Activated CD8-positive, alpha-beta memory T cell treated with anti-CD3 and anti-CD28 coated beads for 36 hours (primary cell): ENCODE results near the gene CD86. TPM values are rescaled to one million over a fixed set of nuclear protein-coding genes. Genes with fewer than 3 reads are reported as not detected.

Experiments used
- CTCF ChIA-PET: fragments of 350-600 bp; sonication (Branson Sonifier 250); formaldehyde crosslinking; loops from one replicate; lab custom pipeline; 2021; ENCODE audit warnings: antibody characterized with exemption; lab: Charles Lee
- POLR2A ChIA-PET: fragments of 350-600 bp; sonication (Branson Sonifier 250); formaldehyde crosslinking; loops from one replicate; lab custom pipeline; 2021; ENCODE audit warnings: antibody characterized with exemption; lab: Charles Lee
- total RNA-seq, 2 experiments: library from RNA; stranded (reverse); gene quantifications; one replicate each; pipeline ENCODE4 v1.2.3, GENCODE V29; 2021

Gene CD86
- total RNA-seq, 2 experiments from 2014 or later, result 0.19 to 0.40 TPM

- POLR2A ChIA-PET, result no interaction called here
- CTCF ChIA-PET, result no interaction called here
Measured at GRCh38 chr3:122052968-122053367, 2.2 kb upstream of the CD86 start.

DNA sequence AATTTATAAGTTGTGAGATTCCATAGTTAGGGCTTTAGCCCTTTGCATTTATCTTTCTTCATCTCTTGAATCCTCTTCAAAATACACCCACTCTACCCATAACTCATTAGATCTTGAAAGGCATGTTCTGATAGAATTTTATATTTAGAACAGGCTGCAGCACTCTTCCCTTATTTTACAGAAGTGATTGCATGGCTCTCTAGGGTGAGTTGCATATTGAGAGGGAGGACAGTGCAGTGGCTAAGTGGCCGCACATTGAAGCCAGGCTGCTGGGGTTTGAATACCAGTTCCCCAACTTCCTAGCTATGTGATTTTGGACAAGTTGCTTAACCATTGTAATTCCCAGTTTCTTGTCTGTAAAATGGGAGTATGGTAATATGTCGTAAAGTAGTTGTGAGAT is 2.5 kb downstream of the CD86 start:
- ChIA-PET POLR2A (no interaction called here), CTCF (no interaction called here)

GRCh38 chr3:122058294-122058693 is 3.1 kb downstream of the CD86 start:
- CTCF ChIA-PET, result interaction anchor here (0.8 kb wide), 1 partner anchor 11 kb away, joined by 3 read pairs; no protein-coding TSS in a partner anchor
- POLR2A ChIA-PET, result no interaction called here

DNA sequence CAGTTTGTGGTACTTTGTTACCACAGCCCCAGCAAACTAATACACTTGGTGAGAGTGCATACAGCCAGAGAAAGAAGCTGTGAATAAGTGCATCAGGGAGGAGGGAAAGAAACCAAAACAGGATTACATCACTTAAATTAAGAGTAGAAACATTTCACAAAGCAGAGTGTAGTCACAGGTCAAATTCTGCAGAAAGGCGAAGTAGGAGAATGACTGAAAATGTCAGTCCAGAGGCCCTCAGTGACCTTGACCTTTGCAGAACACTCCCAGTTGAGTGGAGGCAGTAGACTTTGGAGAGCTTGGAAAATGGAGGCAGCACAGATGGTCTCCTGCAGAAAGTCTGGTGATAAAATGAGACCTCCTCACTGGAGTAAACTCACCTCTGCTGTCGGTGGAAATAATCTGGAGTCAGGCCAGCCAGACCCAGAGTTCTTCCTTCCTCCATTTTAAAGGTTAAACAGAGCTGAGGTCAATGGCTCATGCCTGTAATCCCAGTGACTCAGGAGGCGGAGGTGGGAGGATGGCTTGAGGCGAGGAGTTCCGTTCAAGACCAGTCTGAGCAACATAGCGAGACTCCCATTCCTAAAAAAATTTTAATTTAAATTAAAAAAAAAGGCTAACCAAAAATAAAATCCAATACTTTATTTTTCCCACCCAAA is 5.0 kb downstream of the CD86 start:
- ChIA-PET POLR2A (no interaction called here), CTCF (no interaction called here)

DNA sequence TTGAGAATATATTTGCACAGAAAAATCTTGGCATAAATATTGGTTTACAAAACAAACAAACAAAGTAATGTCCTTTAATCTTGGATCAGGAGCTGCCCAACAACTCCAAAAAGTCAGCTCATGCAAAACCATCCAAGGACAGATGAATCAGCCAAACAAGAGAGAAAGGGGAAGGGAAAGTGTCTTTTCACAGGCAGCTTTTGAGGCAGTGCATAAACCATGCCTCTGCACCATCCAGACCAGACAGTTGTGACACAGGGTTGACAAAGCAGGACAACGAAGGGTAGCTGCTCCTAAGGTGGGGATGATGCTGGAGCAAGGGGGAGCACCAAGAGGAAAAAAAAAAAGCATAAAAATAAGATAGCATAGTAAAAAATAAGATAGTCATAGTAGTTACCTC is 8.7 kb downstream of the CD86 start:
- ChIA-PET POLR2A (no interaction called here), CTCF (no interaction called here)

DNA sequence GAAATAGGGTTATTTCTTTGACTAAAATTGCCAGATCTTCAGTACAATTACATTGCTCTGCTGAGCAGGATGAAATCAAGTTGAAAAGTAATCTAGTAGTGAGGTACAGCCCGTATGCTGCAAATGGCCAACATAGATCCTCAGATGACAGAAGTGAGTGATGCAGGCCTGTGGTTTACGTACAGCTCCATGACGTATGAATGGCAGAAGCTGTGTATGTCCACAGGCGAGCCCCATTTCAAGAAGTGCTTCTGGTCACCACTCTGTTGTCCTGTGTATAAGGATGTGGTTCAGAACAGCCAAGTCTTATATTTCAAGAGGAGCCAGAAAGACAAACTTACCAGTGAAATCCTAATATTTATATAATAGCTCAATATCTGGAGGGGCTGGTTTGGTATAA is 9.2 kb downstream of the CD86 start:
- ChIA-PET POLR2A (no interaction called here), CTCF (no interaction called here)

- POLR2A ChIA-PET, result no interaction called here
- CTCF ChIA-PET, result no interaction called here
Measured at GRCh38 chr3:122066331-122067213, 11.4 kb downstream of the CD86 start.

DNA sequence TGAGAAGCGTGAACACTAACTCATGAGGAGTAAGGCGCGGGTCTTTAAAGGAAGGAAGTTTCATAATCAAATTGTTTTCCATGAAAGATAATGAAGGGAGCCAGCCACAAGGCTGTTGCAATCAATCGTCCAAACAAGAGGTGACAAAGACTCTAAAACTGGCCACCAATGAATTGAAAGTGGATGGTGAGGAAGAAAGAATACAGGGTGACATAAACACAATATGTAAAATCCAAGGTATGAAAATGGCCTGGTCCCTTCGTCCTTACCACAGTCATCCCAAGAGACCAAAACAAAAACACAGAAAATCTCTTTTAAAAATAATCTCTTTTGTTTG is 12.0 kb downstream of the CD86 start:
- CTCF ChIA-PET, result no interaction called here

DNA sequence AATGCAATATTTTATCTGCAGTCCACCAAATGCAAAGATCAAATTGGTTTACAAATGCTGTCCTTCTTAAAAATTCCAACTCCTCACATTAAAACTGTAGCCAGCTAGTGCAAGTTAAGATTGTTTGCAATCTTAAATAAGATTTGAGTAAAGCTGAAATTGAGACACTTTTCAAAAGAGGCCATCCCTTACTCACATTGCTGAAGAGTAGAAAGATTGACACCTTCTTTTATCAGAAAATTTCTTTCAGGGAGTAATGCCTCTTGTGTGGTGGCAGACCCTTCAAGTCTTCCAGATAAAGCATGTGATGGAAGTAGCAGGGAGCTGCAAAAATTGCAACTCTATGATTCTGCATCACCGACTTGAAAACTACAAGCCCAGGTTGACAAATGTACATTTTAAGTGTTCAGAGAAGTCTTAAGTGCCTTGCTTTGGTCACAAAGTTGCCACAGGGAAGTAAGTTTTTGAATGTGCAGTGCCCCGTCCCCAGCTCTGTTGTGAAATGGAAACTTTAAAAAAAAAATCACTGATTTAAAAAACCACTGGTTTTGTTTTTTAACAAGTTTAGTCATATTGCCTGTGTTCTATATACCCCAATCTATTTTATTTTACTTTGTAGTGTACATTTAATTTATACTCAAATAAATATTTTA is 12.6 kb downstream of the CD86 start:
- POLR2A ChIA-PET, result no interaction called here
- CTCF ChIA-PET, result no interaction called here

More for the DNA sequence above, 12.0 kb downstream of the CD86 start:
- POLR2A ChIA-PET, result no interaction called here

DNA sequence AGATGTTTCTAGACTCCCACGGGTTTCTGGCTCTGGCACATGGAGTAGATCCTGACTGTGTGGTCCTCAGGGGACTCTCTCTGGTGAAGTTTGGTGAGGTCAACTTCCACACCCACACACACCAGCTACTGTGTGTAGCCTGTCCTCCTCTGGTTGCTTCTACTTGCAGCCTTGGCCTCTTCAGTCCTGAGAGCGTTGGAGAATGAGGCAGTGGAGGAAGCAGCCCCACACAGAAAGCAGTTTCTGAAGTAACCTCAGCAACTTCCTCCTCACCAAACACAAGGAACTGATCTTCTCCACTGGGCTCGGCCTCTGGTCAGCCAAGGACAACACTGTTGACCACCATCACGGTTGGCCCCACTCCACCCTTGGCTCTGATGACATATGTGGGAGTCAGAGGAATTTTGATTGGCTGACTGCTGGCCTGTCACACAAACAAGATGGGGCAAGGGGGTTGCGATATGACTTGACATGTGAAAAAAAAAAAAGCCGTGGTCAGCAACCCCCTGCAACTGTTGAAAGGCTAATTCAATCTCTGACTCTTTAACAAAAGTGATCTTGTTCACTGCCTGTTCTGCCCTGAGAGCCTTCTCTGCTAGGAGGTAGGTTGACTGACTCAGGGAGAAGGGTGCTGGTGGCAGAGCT is 19.6 kb downstream of the CD86 start:
- ChIA-PET POLR2A (no interaction called here), CTCF (interaction anchor here (0.9 kb wide), 1 partner anchor 28 kb away, joined by 3 read pairs; no protein-coding TSS in a partner anchor)

GRCh38 chr3:122076491-122077292 is 21.5 kb downstream of the CD86 start:
- POLR2A ChIA-PET, result no interaction called here
- CTCF ChIA-PET, result no interaction called here

GRCh38 chr3:122077293-122078234 is 22.4 kb downstream of the CD86 start:
- POLR2A ChIA-PET, result no interaction called here

GRCh38 chr3:122078235-122078935 is 23.2 kb downstream of the CD86 start:
- ChIA-PET POLR2A (no interaction called here), CTCF (interaction anchor here (1.2 kb wide), 1 partner anchor 23 kb away, joined by 3 read pairs; no protein-coding TSS in a partner anchor)

More at GRCh38 chr3:122077293-122078234, 22.4 kb downstream of the CD86 start:
- CTCF ChIA-PET, result interaction anchor here (1.2 kb wide), 1 partner anchor 24 kb away, joined by 3 read pairs; no protein-coding TSS in a partner anchor

DNA sequence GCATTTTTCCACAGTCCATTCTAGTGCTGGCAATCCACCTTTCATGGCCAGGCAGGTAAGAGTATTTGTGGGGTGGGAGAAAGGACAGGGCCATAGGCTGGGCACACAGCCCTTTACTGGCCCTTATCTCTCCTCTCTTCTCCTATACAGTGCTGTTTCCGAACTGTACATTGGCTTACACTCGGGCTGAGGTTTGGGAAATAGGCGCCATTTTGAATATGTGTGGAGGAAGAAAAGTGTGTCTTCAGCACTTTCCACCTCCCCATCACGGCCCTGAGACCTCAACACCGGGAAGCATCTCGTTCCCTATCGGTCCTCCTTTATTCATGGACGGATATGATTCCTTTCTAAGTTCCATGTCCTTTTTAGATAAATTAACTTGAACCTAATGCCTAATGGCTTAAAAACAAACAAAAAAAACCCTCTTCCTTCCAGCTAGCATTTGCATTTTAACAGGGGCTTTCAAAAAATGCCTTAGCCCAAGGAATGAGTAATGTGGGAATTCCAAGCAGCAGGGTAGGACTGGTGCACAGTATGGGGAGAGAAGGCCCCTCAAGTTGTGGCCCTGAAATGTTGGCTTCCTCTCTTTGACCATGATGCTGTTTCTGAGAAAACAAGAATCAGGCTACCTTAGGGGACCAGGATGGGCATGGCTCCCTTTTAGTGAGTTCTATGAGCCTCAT is 24.5 kb downstream of the CD86 start:
- ChIA-PET POLR2A (no interaction called here), CTCF (interaction anchor here (1.4 kb wide), 1 partner anchor 10 kb away, joined by 3 read pairs; no protein-coding TSS in a partner anchor)

DNA sequence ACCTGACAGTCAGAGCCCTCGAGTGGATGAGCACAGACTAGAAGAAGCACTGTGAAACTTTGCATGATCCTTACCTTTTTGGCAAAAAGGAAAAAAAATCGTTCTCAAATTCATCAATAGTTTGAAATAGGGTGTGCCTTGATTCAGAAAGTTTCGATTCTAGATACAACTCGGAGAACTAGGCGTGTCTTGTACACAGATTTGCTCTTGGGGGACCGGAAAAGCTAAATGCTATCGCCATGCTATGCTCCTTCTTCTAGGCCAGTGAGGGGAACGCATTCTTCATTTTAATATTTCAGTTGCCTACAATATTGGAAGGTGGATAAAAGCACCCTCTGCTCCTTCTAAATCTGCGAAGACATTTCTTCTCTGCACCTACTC is 25.0 kb downstream of the CD86 start:
- POLR2A ChIA-PET, result no interaction called here
- CTCF ChIA-PET, result interaction anchor here (1.4 kb wide), 1 partner anchor 11 kb away, joined by 3 read pairs; no protein-coding TSS in a partner anchor

GRCh38 chr3:122081543-122082247 is 26.5 kb downstream of the CD86 start:
- POLR2A ChIA-PET, result no interaction called here
- CTCF ChIA-PET, result interaction anchor here (1.4 kb wide), 1 partner anchor 178 kb away, joined by 5 read pairs; no protein-coding TSS in a partner anchor
